ENCODE data around the gene TRERF1. TPM values are rescaled to one million over a fixed set of nuclear protein-coding genes. Genes with fewer than 3 reads are reported as not detected.

The TRERF1 gene
- total RNA-seq, 1 donor from 2014 or later = 3.7 TPM

DNA sequence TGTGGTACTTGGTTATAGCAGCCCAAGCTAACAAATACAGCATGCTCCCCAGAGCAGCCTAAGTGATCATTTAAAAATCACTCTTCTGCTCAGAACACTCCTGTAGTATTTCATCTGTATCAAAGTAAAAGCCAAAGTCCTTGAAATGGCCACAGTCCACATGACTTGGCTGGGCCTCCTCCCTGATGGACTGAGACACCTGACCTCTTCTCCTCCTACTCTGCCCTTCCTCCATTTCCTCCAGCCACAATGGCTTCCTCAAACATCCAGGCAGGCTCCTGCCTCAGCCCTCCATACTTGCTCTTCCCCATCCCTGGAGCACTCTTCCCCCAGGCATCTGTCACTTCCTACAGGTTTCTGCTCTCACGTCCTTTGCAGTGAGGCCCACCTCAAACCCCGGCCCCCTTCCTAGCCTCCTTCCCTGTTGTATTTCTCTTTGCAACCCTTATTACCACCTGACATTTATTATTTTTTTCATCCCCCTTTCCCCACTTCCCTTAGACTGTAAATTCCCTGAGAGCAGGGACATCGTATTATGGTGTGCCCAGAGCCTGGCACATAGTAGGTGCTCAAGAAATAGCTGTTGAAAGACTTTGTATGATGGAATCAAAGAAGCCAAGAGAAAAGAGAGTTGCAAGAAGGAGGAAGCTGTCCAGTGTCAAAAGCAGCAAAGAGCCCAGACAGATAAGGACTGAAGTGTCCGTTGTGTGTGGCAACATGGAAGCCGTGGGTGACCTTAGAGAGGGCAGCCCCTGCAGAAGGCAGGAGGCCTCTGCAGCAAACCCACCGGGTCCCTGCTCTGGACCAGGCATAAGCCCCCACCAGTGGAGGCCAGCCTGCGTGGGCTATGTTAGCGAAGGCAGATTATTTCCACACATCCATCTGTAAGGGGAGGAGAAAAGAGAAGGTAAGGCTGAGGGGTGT is 87.5 kb downstream of the TRERF1 start:
- H3K4me1 ChIP-seq (ENCODE audit: control insufficient read depth in 3 of 3, insufficient read depth in 3 of 3, low read length in 3 of 3) = peaks cover 0 to 3% (median 2%) of the 10 kb centered on the region in 3 donors
- no peak overlapping the region for H3K9ac ChIP-seq (ENCODE audit: low read depth in 1 of 3, low read length in 3 of 3)
- no peaks in the 10 kb centered on the region for H3K27me3 ChIP-seq (ENCODE audit: control insufficient read depth in 3 of 3, insufficient read depth in 3 of 3, low read length in 3 of 3)
- H3K36me3 ChIP-seq (ENCODE audit: control insufficient read depth in 3 of 3, insufficient read depth in 3 of 3, low read length in 3 of 3) = no peaks in the 10 kb centered on the region
- no peak overlapping the region for H3K27ac ChIP-seq (ENCODE audit: low read depth, low read length)
- H3K4me3 ChIP-seq (ENCODE audit: low read length in 3 of 3) = no peak overlapping the region
- no peaks in the 10 kb centered on the region for H3K9me3 ChIP-seq (ENCODE audit: control insufficient read depth in 3 of 3, low read length in 3 of 3)

DNA sequence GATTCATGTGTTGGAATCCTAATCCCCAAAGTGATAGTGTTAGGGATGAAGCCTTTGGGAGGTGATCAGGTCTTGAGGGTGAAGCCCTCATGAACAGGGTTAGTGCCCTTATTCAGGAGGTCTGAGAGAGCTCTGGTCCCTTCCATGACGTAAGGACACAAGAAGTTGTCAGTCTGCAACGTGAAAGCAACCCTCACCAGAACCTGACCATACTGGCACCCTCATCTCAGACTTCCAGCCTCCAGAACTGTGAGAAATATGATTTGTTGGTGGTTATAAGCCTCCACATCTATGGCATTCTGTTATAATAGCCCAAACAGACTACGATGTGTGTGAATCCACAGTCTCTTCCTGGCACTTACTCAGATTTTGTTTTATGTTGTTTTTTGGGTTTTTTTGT is 90.7 kb downstream of the TRERF1 start:
- H3K27ac ChIP-seq (ENCODE audit: low read depth, low read length) = no peak overlapping the region
- no peaks in the 10 kb centered on the region for H3K4me1 ChIP-seq (ENCODE audit: control insufficient read depth in 3 of 3, insufficient read depth in 3 of 3, low read length in 3 of 3)
- H3K4me3 ChIP-seq (ENCODE audit: low read length in 3 of 3) = no peak overlapping the region
- no peaks in the 10 kb centered on the region for H3K27me3 ChIP-seq (ENCODE audit: control insufficient read depth in 3 of 3, insufficient read depth in 3 of 3, low read length in 3 of 3)
- no peaks in the 10 kb centered on the region for H3K36me3 ChIP-seq (ENCODE audit: control insufficient read depth in 3 of 3, insufficient read depth in 3 of 3, low read length in 3 of 3)
- H3K9ac ChIP-seq (ENCODE audit: low read depth in 1 of 3, low read length in 3 of 3) = no peak overlapping the region
- H3K9me3 ChIP-seq (ENCODE audit: control insufficient read depth in 3 of 3, low read length in 3 of 3) = no peaks in the 10 kb centered on the region

DNA sequence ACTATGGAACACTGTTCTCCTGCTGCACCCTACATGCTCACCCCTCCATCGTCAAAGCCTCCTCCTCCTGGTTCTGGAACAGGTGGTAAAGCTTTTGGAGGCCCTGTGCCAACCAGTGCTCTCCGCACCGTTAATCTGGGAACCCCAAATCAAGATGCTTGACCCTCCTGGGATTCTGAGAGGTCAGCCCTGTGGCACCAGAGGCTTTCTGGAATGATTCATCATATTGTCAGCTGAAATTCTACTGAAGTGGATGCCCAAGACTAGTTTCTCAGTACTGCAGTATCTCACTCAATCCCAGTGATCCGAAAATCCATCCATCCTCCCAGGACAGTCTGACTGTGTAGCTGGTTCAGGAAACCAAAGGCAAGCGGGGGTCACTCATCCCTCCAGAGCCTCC is 92.7 kb downstream of the TRERF1 start:
- no peaks in the 10 kb centered on the region for H3K27me3 ChIP-seq (ENCODE audit: control insufficient read depth in 3 of 3, insufficient read depth in 3 of 3, low read length in 3 of 3)
- H3K9ac ChIP-seq (ENCODE audit: low read depth in 1 of 3, low read length in 3 of 3) = no peak overlapping the region
- H3K4me1 ChIP-seq (ENCODE audit: control insufficient read depth in 3 of 3, insufficient read depth in 3 of 3, low read length in 3 of 3) = no peaks in the 10 kb centered on the region
- H3K9me3 ChIP-seq (ENCODE audit: control insufficient read depth in 3 of 3, low read length in 3 of 3) = no peaks in the 10 kb centered on the region
- no peaks in the 10 kb centered on the region for H3K36me3 ChIP-seq (ENCODE audit: control insufficient read depth in 3 of 3, insufficient read depth in 3 of 3, low read length in 3 of 3)
- no peak overlapping the region for H3K4me3 ChIP-seq (ENCODE audit: low read length in 3 of 3)
- H3K27ac ChIP-seq (ENCODE audit: low read depth, low read length) = no peak overlapping the region

DNA sequence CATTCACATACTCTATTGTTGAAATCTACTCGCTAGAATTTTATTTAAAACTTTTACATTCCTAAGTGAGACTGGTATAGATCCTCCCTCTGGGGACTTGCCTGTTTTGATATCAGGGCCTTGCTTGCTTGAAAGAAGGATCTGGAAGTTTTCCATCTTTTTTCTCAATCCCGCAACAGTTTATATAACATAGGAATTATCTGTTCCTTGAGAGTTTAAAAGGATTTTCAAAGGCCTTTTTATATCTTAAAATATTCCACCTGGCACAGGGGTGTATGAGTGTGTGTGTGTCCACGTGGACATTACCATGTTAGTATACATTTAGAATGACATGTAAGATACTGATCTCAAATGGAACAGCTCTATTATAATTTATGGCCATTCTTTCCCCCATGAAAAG is 96.3 kb downstream of the TRERF1 start:
- Histone ChIP-seq H3K27ac (ENCODE audit: low read depth, low read length) (no peak overlapping the region), H3K27me3 (ENCODE audit: control insufficient read depth in 3 of 3, insufficient read depth in 3 of 3, low read length in 3 of 3) (no peaks in the 10 kb centered on the region), H3K36me3 (ENCODE audit: control insufficient read depth in 3 of 3, insufficient read depth in 3 of 3, low read length in 3 of 3) (no peaks in the 10 kb centered on the region), H3K4me3 (ENCODE audit: low read length in 3 of 3) (no peak overlapping the region), H3K9me3 (ENCODE audit: control insufficient read depth in 3 of 3, low read length in 3 of 3) (no peaks in the 10 kb centered on the region), H3K9ac (ENCODE audit: low read depth in 1 of 3, low read length in 3 of 3) (no peak overlapping the region), H3K4me1 (ENCODE audit: control insufficient read depth in 3 of 3, insufficient read depth in 3 of 3, low read length in 3 of 3) (no peaks in the 10 kb centered on the region)

DNA sequence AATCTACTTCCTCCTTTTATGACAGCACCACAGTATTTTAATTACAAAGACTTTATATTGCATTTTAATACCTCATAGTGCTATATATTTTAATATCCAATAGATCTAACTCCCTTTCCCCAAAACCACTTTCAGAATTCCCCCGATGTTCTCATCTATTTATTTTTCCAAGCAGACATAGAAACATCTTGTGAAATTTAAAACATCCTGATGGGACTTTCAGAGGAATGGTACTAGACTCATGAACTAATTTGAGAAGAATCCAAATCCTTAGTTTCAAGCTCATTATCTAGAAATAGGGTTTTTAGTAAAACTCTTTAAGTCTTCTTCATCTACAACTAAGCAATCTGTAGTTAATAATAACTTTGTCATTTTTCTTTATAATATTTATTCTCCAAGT is 97.0 kb downstream of the TRERF1 start:
- Histone ChIP-seq H3K4me1 (ENCODE audit: control insufficient read depth in 3 of 3, insufficient read depth in 3 of 3, low read length in 3 of 3) (no peaks in the 10 kb centered on the region), H3K27ac (ENCODE audit: low read depth, low read length) (no peak overlapping the region)

DNA sequence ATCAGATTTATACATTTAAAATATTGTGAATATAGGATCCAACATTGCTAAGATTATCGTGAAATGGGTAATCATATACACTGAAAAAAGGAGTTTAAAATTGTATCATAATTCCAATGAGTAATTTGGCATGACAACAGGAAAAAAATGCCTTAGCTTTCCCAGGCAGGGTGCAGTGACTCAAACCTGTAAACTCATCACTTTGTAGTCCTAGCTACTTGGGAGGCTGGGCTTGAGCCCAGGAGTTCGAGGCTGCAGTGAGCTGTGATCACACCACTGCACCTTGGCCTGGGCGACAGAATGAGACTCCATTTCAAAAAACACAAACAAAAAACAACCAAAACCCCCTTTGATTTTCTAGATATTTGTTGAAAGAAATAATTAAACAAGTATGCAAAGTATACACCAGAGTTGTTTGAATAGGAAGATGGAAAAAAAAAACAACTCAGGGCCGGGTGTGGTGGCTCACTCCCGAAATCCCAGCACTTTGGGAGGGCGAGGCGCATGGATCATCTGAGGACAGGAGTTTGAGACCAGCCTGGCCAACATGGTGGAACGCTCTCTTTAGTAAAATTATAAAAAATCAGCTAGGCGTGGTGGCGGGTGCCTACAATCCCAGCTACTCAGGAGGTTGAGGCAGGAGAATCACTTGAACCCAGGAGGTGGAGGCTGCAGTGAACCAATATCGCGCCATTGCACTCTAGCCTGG is 98.7 kb downstream of the TRERF1 start:
- no peaks in the 10 kb centered on the region for H3K4me1 ChIP-seq (ENCODE audit: control insufficient read depth in 3 of 3, insufficient read depth in 3 of 3, low read length in 3 of 3)
- H3K27me3 ChIP-seq (ENCODE audit: control insufficient read depth in 3 of 3, insufficient read depth in 3 of 3, low read length in 3 of 3) = no peaks in the 10 kb centered on the region
- no peaks in the 10 kb centered on the region for H3K9me3 ChIP-seq (ENCODE audit: control insufficient read depth in 3 of 3, low read length in 3 of 3)
- H3K9ac ChIP-seq (ENCODE audit: low read depth in 1 of 3, low read length in 3 of 3) = no peak overlapping the region
- no peak overlapping the region for H3K27ac ChIP-seq (ENCODE audit: low read depth, low read length)
- H3K36me3 ChIP-seq (ENCODE audit: control insufficient read depth in 3 of 3, insufficient read depth in 3 of 3, low read length in 3 of 3) = no peaks in the 10 kb centered on the region
- H3K4me3 ChIP-seq (ENCODE audit: low read length in 3 of 3) = no peak overlapping the region

More for the DNA sequence above, 97.0 kb downstream of the TRERF1 start:
- no peak overlapping the region for H3K4me3 ChIP-seq (ENCODE audit: low read length in 3 of 3)
- H3K9ac ChIP-seq (ENCODE audit: low read depth in 1 of 3, low read length in 3 of 3) = no peak overlapping the region
- H3K36me3 ChIP-seq (ENCODE audit: control insufficient read depth in 3 of 3, insufficient read depth in 3 of 3, low read length in 3 of 3) = no peaks in the 10 kb centered on the region
- H3K27me3 ChIP-seq (ENCODE audit: control insufficient read depth in 3 of 3, insufficient read depth in 3 of 3, low read length in 3 of 3) = no peaks in the 10 kb centered on the region
- no peaks in the 10 kb centered on the region for H3K9me3 ChIP-seq (ENCODE audit: control insufficient read depth in 3 of 3, low read length in 3 of 3)

DNA sequence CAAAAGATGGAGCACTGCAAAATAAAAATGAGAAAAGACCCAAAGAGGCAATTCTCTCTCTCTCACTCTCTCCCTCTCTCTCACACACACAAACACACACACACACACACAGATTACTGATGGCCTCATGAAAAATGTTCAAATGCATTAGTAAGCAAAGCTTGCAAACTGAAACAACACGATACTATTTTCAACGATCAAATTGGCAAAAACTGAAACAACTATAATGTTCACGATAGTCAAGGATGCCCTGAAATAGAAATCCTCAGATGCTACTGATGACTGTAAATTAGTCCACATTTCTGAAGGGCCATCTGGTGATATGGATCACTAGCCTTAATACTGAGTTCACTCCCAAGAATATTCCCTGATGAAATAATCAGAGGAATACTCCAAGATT is 100.8 kb downstream of the TRERF1 start:
- no peak overlapping the region for H3K4me3 ChIP-seq (ENCODE audit: low read length in 3 of 3)
- H3K36me3 ChIP-seq (ENCODE audit: control insufficient read depth in 3 of 3, insufficient read depth in 3 of 3, low read length in 3 of 3) = no peaks in the 10 kb centered on the region
- H3K9me3 ChIP-seq (ENCODE audit: control insufficient read depth in 3 of 3, low read length in 3 of 3) = no peaks in the 10 kb centered on the region
- no peak overlapping the region for H3K9ac ChIP-seq (ENCODE audit: low read depth in 1 of 3, low read length in 3 of 3)
- H3K27me3 ChIP-seq (ENCODE audit: control insufficient read depth in 3 of 3, insufficient read depth in 3 of 3, low read length in 3 of 3) = no peaks in the 10 kb centered on the region
- H3K27ac ChIP-seq (ENCODE audit: low read depth, low read length) = no peak overlapping the region
- H3K4me1 ChIP-seq (ENCODE audit: control insufficient read depth in 3 of 3, insufficient read depth in 3 of 3, low read length in 3 of 3) = no peaks in the 10 kb centered on the region

DNA sequence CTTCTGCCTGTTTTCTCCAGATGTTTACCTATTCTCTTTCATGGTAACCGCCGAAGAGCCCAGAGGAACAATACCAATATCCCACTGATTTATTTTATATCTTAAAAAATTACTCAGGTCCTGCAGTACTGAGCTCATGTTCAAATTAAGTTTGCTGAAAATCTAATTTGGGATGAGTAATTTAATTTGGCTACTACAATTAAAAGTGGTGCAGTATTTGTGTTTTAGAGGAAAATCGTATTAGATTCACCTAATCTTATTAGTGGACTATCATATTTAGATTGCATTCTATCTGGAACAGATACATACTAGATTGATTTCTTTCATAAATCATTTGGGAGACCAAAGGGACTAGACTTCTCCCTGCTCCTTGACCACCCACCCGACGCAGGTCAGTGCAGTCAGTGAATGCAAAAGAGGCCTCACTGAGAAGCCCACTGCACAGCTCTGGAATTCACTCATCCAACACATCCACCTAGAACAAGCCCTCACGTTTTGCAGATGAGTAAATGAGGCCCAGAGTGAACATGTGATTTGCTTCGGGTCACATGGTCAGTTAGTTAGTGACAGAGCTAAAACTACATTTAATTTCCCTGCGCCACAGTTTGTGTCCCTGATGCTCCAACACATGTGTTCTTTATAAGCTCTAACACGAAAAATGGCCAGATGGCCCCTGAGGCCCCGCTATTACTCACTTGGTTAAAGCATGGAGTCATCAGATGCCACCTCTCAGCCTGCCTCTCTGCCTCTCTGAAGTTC is 101.8 kb downstream of the TRERF1 start:
- Histone ChIP-seq H3K4me1 (ENCODE audit: control insufficient read depth in 3 of 3, insufficient read depth in 3 of 3, low read length in 3 of 3) (no peaks in the 10 kb centered on the region), H3K9ac (ENCODE audit: low read depth in 1 of 3, low read length in 3 of 3) (no peak overlapping the region), H3K27me3 (ENCODE audit: control insufficient read depth in 3 of 3, insufficient read depth in 3 of 3, low read length in 3 of 3) (no peaks in the 10 kb centered on the region), H3K9me3 (ENCODE audit: control insufficient read depth in 3 of 3, low read length in 3 of 3) (no peaks in the 10 kb centered on the region), H3K27ac (ENCODE audit: low read depth, low read length) (no peak overlapping the region), H3K36me3 (ENCODE audit: control insufficient read depth in 3 of 3, insufficient read depth in 3 of 3, low read length in 3 of 3) (no peaks in the 10 kb centered on the region), H3K4me3 (ENCODE audit: low read length in 3 of 3) (no peak overlapping the region)

DNA sequence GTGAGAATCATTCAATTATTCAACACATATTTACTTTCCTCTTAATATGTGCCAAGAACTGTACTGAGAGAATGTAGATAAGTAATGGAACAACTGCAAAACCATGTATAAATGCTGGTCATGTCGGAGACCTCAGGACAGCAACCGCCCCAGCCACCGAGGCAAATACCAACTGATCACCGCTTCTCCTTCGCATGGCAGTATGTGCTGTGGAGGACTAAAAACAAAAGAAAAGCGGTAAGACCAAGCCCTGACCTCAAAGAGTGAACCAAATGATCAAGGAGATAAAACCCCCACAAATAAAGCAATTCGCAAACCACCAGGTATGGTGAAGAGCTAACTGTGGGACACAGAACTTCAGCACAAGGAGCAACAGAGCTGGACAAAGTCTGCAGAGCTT is 104.3 kb downstream of the TRERF1 start:
- Histone ChIP-seq H3K4me1 (ENCODE audit: control insufficient read depth in 3 of 3, insufficient read depth in 3 of 3, low read length in 3 of 3) (no peaks in the 10 kb centered on the region), H3K27me3 (ENCODE audit: control insufficient read depth in 3 of 3, insufficient read depth in 3 of 3, low read length in 3 of 3) (no peaks in the 10 kb centered on the region), H3K9me3 (ENCODE audit: control insufficient read depth in 3 of 3, low read length in 3 of 3) (no peaks in the 10 kb centered on the region), H3K27ac (ENCODE audit: low read depth, low read length) (no peak overlapping the region), H3K36me3 (ENCODE audit: control insufficient read depth in 3 of 3, insufficient read depth in 3 of 3, low read length in 3 of 3) (no peaks in the 10 kb centered on the region), H3K9ac (ENCODE audit: low read depth in 1 of 3, low read length in 3 of 3) (no peak overlapping the region), H3K4me3 (ENCODE audit: low read length in 3 of 3) (no peak overlapping the region)

All from skeletal muscle tissue (tissue), 4 donors.